Endodermal cell (in vitro differentiated cells): ENCODE results near the gene GYG1. TPM values are rescaled to one million over a fixed set of nuclear protein-coding genes. Genes with fewer than 3 reads are reported as not detected.
A peak's percentile ranks its signal among the peaks of the same experiment; 100 is the strongest.

Source experiments
- DNase-seq: peaks from one replicate; pipeline ENCODE4 v3.0.0-alpha.2; 2017
- H3K27ac ChIP-seq: 2 replicates; pipeline ENCODE4 v1.5.1; 2013; ENCODE audit warnings: mild to moderate bottlenecking, low read depth, low read length, moderate library complexity
- H3K27me3 ChIP-seq: 2 replicates; pipeline ENCODE4 v1.6.1; 2013; ENCODE audit warnings: mild to moderate bottlenecking, low read length, moderate library complexity; ENCODE audit not compliant: insufficient read depth, control insufficient read depth, poor library complexity, severe bottlenecking
- H3K36me3 ChIP-seq: 2 replicates; pipeline ENCODE4 v1.7.0; 2013; ENCODE audit warnings: mild to moderate bottlenecking, low read length, moderate library complexity; ENCODE audit not compliant: control insufficient read depth, insufficient read depth
- H3K4me1 ChIP-seq: one replicate; pipeline ENCODE4 v1.7.0; 2013; ENCODE audit warnings: low read length; ENCODE audit not compliant: control insufficient read depth, insufficient read depth
- H3K4me3 ChIP-seq: 2 replicates; pipeline ENCODE4 v1.5.1; 2013; ENCODE audit warnings: mild to moderate bottlenecking, low read length, moderate library complexity
- H3K9ac ChIP-seq: 2 replicates; pipeline ENCODE4 v1.6.1; 2013; ENCODE audit warnings: mild to moderate bottlenecking, low read length, moderate library complexity; ENCODE audit not compliant: poor library complexity, severe bottlenecking; ENCODE audit errors: extremely low read depth
- H3K9me3 ChIP-seq: 2 replicates; pipeline ENCODE4 v1.6.1; 2013; ENCODE audit warnings: mild to moderate bottlenecking, low read length, moderate library complexity; ENCODE audit not compliant: control insufficient read depth
- H3K27ac Mint-ChIP-seq: 2 replicates; pipeline ENCODE4 v1.8.0; 2020; ENCODE audit warnings: mixed read lengths
- H3K27me3 Mint-ChIP-seq: 2 replicates; pipeline ENCODE4 v1.8.0; 2021; ENCODE audit warnings: mild to moderate bottlenecking, mixed read lengths; ENCODE audit not compliant: insufficient read depth
- H3K36me3 Mint-ChIP-seq: 2 replicates; pipeline ENCODE4 v1.8.0; 2020; ENCODE audit warnings: low read depth, mixed read lengths
- H3K4me1 Mint-ChIP-seq: 2 replicates; pipeline ENCODE4 v1.8.0; 2020; ENCODE audit warnings: mixed read lengths
- H3K4me3 Mint-ChIP-seq: 2 replicates; pipeline ENCODE4 v1.8.0; 2020; ENCODE audit warnings: mild to moderate bottlenecking, moderate library complexity, mixed read lengths
- H3K9me3 Mint-ChIP-seq: 2 replicates; pipeline ENCODE4 v1.8.0; 2020; ENCODE audit warnings: mild to moderate bottlenecking, mixed read lengths
- CTCF ChIP-seq: fragments of 200-600 bp; sonication (generic); conservative IDR thresholded peaks from 2 replicates; pipeline ENCODE4 v1.5.0; 2021; ENCODE audit warnings: antibody characterized with exemption, mild to moderate bottlenecking
- WGBS, 2 experiments: methylation state at CpG; one replicate each; pipeline versions ENCODE4 v1.1.5 to v1.1.7; 2013; ENCODE audit warnings: missing lambda C conversion rate in 2 of 2, mixed read lengths in 1 of 2; ENCODE audit not compliant: insufficient coverage in 1 of 2, insufficient read length in 1 of 2; 5-methylcytosine and 5-hydroxymethylcytosine counted together
- total RNA-seq, 2 donors: library from RNA; stranded (reverse); fragmentation: NEBNext Ultra II Directional in 1 of 2; extraction: Animal tissue kit (Norgen Biotek cat#: 25700) in 1 of 2; gene quantifications; 2 replicates in 1 of 2; 3 replicates in 1 of 2; pipeline ENCODE4 v1.2.1, GENCODE V29; 2021

GYG1 gene
- total RNA-seq, 2 donors from 2014 or later, result 22.2 to 30.6 TPM

- no peaks in the 10 kb centered on the region for H3K27me3 Mint-ChIP-seq
- WGBS, 2 experiments, result 93 to 100% methylated on average over 2 to 3 of the region's 3 CpGs
- H3K27ac Mint-ChIP-seq, result no peak overlapping the region
- Histone ChIP-seq H3K9me3 (no peaks in the 10 kb centered on the region), H3K9ac (no peak overlapping the region), H3K4me1 (no peaks in the 10 kb centered on the region), H3K4me3 (no peak overlapping the region), H3K27me3 (no peaks in the 10 kb centered on the region), H3K36me3 (no peaks in the 10 kb centered on the region), H3K27ac (no peak overlapping the region)
- no peak for TF ChIP-seq CTCF
- DNase-seq, result no peak
- no peaks in the 10 kb centered on the region for H3K36me3 Mint-ChIP-seq
- peaks cover 4% of the 10 kb centered on the region for H3K4me1 Mint-ChIP-seq
- no peaks in the 10 kb centered on the region for H3K9me3 Mint-ChIP-seq
- H3K4me3 Mint-ChIP-seq, result no peak overlapping the region
These were observed 26.5 kb upstream of the GYG1 start for GRCh38 chr3:148964809-148965208.

GRCh38 chr3:148968321-148968720, 23.0 kb upstream of the GYG1 start:
- Histone ChIP-seq H3K9me3 (no peaks in the 10 kb centered on the region), H3K4me1 (no peaks in the 10 kb centered on the region), H3K27ac (no peak overlapping the region), H3K9ac (no peak overlapping the region), H3K36me3 (no peaks in the 10 kb centered on the region), H3K4me3 (no peak overlapping the region), H3K27me3 (no peaks in the 10 kb centered on the region)
- no peak for DNase-seq
- WGBS, 2 experiments, result 86% methylated on average over 1 of the region's 1 CpG; no CpG with 5 or more reads in 1 of the 2 experiments
- TF ChIP-seq CTCF, result no peak
- peaks cover 2% of the 10 kb centered on the region for H3K4me1 Mint-ChIP-seq
- no peak overlapping the region for H3K4me3 Mint-ChIP-seq
- H3K36me3 Mint-ChIP-seq, result no peaks in the 10 kb centered on the region
- H3K27me3 Mint-ChIP-seq, result no peaks in the 10 kb centered on the region
- no peak overlapping the region for H3K27ac Mint-ChIP-seq
- no peaks in the 10 kb centered on the region for H3K9me3 Mint-ChIP-seq

- no peak for TF ChIP-seq CTCF
- no peak overlapping the region for H3K4me3 ChIP-seq
- H3K9ac ChIP-seq, result no peak overlapping the region
- no peaks in the 10 kb centered on the region for H3K36me3 ChIP-seq
- no peaks in the 10 kb centered on the region for H3K4me1 ChIP-seq
- no peaks in the 10 kb centered on the region for H3K27me3 ChIP-seq
- Mint-ChIP-seq H3K27ac (no peak overlapping the region), H3K4me1 (no peaks in the 10 kb centered on the region), H3K36me3 (no peaks in the 10 kb centered on the region), H3K27me3 (no peaks in the 10 kb centered on the region), H3K4me3 (no peak overlapping the region), H3K9me3 (no peaks in the 10 kb centered on the region)
- H3K9me3 ChIP-seq, result peaks cover 5% of the 10 kb centered on the region
- DNase-seq, result no peak
- 79 to 80% methylated on average over 5 to 7 of the region's 7 CpGs for WGBS, 2 experiments
- peak overlapping the region; percentile 64 for H3K27ac ChIP-seq
These were observed 21.1 kb upstream of the GYG1 start for GRCh38 chr3:148970271-148970670.
